Prostate gland (tissue), 2 donors: ENCODE measurements around the gene KIF26B.

Source experiments
- POLR2A ChIP-seq: fragments of 450-650 bp; IDR thresholded peaks from one replicate; pipeline ENCODE4 v1.6.1; 2016; ENCODE audit warnings: antibody characterized with exemption, mild to moderate bottlenecking
- TF ChIP-seq, protein P1 (sequence below), 4 experiments: fragments of 200-600 bp in 2 of 4; fragments of 450-650 bp in 2 of 4; sonication (generic) in 2 of 4; IDR thresholded peaks; 1 replicate in 3 of 4; 2 replicates in 1 of 4; pipeline ENCODE4 v1.5.1; 2016 to 2019; ENCODE audit warnings: antibody characterized with exemption in 4 of 4, mild to moderate bottlenecking in 2 of 4, moderate library complexity in 2 of 4

DNA sequence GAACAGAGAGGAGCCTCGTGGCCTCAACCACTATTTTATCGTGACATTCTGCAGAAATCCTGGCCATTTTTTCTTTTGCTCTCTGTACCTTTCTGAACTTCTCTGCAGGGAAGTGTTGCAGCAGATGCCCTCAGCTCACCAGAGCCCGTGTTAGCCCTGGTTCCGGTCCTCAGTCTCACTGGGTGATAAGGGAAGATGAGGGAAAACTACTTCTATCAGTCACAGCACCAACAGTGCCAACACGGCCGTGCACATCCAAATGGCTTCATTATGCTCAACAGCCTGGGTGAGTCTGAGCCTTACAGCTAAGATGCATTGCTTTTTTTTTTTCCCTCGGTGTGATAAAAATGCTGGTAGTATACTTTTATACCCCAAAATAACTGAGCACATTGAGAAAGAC, 93.0 kb downstream of the KIF26B start:
- TF ChIP-seq, protein P1, sequence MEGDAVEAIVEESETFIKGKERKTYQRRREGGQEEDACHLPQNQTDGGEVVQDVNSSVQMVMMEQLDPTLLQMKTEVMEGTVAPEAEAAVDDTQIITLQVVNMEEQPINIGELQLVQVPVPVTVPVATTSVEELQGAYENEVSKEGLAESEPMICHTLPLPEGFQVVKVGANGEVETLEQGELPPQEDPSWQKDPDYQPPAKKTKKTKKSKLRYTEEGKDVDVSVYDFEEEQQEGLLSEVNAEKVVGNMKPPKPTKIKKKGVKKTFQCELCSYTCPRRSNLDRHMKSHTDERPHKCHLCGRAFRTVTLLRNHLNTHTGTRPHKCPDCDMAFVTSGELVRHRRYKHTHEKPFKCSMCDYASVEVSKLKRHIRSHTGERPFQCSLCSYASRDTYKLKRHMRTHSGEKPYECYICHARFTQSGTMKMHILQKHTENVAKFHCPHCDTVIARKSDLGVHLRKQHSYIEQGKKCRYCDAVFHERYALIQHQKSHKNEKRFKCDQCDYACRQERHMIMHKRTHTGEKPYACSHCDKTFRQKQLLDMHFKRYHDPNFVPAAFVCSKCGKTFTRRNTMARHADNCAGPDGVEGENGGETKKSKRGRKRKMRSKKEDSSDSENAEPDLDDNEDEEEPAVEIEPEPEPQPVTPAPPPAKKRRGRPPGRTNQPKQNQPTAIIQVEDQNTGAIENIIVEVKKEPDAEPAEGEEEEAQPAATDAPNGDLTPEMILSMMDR (IDR thresholded peaks at IDR 0.05): no peak
- TF ChIP-seq POLR2A: no peak
